GM19455 (cell line): Measurements from ENCODE around the gene ATP5PO.
A peak's percentile ranks its signal among the peaks of the same experiment; 100 is the strongest.
"Not testable (repeated sequence)": the region's sequence is repeated elsewhere in the genome, so short reads cannot be mapped to it uniquely, and the experiment has no call there.

Source experiments
- ATAC-seq: cut with Tn5 transposase; IDR thresholded peaks from one replicate; pipeline ENCODE4 v1.9.1; 2021; ENCODE audit not compliant: unreplicated experiment

ATP5PO gene

DNA sequence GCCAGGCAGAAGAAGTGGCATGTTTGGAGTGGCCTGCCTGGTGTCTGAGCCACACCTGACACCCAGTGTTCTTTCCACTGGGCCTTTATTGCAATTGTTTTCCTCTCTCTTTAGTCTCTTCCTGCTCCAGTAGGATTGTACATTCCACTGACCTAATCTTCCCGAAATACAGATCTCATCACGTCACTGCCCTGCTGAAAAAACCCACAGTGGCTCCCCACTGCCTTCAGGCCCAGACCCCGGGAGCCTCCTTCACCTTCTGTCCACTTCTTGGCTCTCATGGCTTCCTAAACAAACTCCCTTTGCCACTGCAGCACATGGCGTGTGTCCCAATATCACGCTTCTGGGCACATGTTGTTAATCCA lies 25.3 kb upstream of the ATP5PO start:
- ATAC-seq, result no peak

DNA sequence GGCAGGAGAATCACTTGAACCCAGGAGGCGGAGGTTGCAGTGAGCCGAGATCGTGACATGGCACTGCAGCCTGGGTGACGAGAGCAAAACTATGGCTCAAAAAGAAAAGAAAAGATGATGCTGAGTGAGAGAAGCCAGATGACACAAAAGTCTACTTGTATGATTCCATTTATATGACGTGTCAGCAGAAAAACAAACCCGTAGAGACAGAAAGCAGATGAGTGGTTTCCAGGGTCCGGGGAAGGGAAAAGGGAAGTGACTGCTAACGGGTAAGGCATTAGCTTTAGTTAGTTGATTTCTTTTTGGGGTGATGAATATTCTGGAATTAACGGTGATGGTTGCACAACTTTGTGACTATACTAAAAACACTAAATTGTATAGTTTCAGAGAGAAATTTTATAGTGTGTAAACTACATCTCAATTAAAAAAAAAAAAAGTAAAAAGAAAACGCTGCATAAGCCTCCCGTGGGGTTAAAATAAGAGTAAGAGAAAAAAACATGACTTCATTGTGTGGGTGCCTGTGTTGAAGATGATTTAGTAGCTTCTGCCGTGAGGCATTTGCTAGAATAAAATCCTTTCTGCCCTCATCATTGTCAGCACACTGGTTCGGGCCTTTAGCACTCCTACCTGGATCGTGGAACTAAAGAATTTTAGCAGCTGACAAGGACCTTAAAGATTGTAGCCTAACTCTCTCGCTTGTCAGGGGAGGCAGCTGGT lies 24.7 kb upstream of the ATP5PO start:
- ATAC-seq, result no peak

DNA sequence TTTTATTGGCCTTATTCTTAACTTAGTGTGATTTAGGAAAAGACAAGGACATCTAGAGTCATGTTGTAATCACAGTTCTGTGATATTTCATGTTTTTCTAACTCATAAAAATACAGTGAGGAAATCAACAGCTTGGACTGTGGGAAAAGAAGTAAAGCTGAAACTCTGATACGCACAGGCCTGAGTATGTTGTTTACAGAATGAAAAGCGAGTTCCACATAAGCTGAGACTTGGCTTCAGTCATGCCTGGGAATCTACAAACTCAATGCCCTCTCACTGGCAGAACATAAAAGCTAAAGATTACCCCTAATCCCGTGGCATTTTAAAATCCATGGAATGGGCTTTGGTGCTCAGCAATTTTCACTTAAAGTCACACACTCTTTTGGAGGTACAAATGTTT lies 23.6 kb upstream of the ATP5PO start:
- ATAC-seq, result no peak

DNA sequence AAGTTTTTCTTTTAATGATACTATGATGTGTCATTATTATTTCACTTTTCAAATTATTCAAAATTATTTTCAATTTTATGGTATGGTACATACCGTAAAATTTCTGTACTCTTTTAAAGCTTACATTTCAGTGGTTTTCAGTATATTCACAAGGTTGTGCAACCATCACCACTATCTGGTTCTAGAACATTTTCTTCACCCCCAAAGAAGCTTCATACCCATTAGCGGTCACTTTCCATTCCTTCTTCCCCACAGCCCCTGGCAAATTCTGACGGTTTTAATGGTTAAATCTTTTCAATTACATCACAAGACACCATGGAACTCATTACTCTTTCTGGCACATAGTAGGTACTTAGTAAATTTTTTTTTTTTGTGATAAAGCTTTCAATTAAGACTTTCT lies 22.8 kb upstream of the ATP5PO start:
- ATAC-seq, result no peak

DNA sequence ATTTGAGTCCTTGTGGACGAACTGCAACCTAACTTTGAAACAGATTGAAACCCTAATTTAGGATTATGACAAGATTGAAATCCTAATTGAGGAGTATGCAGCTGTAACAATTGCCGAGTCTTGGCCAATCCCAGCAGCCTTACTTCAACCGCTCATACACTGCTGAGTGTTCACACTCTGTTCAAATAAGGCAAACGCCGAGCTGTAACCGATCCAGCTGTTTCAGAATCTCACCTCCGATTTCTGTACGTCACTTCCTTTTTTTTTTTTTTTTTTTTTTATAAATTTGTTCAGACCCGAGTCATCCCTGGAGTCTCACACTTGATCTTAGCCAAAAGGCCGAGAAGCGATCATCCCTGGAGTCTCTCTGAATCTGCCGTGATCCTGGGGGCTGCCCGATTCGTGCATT lies 22.3 kb upstream of the ATP5PO start:
- no peak for ATAC-seq

DNA sequence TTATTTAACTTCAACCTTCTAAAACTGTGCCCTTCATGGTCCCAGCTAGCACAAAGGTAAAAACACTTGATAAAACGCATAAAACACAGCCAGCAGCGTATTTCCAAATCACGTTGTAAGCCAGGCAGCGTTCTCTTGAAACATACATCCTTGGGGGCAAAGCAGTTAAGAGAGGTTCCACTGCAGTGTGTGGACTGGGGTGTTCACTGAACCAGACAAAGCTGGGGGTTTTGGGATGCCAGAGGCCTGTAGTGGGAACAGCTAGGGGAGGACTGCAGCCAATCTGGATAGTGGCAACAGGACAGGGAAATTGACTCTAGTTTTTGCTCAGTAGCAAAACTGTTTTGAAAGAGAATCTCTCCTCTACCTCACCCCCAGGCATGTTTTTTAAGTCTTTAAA lies 21.5 kb upstream of the ATP5PO start:
- no peak for ATAC-seq

DNA sequence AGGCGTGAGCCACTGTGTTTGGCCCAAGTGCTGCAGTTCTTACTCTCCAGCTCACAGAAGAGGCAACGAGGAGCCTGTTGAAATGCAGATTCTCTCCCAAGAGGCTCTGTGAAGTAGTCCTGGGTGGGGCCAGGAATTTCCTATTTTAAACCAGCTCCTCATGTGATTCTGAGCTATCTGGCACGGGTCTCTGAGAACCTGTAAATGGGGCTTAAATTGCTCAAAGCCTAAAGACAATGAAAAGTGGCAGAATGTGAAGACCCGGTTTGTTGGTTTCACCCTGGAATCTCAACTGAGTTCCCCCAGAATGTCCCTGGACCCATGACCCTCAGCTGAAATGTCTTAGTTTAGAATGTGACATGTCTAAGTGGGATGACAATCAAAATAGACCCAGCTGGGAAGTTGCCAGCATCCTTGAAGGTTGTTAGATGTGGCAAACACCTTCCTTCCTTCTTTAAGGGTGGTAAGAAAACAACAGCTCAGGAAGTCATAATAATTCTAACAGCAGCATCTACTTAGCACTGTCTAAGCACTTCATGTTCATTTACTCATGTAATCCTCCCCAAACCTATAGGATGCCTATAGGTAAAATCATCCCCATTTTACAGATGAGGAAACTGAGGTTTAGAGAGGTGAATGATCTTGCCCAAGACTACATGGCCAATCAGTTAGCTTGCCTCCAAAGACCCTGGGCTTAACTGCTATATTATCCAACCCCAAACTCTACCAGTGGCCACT lies 20.9 kb upstream of the ATP5PO start:
- no peak for ATAC-seq

DNA sequence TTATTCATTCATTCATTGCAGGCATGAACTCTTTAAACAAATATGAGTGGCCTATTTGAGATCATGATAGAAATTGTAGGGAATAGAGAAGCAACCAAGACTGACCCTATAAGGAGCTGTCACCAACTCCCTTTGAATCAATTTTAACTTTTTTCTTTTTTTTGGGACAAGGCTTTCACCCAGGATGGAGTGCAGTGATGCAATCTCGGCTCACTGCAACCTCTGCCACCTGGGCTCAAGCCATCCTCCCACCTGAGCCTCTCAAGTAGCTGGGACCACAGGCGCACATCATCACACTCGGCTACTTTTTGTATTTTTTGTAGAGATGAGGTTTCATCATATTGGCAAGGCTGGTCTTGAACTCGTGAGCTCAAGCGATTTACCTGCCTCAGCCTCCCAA lies 17.1 kb upstream of the ATP5PO start:
- no peak for ATAC-seq

DNA sequence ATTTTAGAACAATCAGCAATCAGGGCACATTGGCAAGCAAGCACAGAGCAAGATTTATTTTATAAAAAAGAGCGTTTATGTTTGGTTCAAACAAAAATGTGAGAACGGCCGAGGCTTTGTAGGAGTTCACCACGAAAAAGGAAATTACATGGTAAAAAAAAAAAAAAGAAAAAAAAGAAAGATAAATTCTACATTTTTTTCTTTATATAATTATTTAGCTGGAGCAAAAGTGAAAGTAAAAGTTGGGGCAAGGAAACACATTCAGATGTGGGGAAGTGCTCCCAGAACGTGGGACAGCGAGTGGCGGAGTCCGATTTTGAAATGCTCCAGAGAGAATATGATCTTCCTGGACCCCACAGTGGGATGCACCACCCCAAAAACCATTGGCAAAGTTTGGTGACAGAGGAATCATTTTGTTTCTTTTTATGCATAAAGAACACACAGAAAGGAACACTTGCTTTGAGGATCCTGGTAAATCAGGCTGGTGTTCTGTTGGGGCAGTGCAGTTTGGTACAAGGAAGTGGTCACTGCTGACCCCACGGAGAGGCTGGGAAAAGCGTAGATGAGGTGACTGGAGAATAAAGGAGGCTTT lies 16.3 kb upstream of the ATP5PO start:
- ATAC-seq, result no peak

DNA sequence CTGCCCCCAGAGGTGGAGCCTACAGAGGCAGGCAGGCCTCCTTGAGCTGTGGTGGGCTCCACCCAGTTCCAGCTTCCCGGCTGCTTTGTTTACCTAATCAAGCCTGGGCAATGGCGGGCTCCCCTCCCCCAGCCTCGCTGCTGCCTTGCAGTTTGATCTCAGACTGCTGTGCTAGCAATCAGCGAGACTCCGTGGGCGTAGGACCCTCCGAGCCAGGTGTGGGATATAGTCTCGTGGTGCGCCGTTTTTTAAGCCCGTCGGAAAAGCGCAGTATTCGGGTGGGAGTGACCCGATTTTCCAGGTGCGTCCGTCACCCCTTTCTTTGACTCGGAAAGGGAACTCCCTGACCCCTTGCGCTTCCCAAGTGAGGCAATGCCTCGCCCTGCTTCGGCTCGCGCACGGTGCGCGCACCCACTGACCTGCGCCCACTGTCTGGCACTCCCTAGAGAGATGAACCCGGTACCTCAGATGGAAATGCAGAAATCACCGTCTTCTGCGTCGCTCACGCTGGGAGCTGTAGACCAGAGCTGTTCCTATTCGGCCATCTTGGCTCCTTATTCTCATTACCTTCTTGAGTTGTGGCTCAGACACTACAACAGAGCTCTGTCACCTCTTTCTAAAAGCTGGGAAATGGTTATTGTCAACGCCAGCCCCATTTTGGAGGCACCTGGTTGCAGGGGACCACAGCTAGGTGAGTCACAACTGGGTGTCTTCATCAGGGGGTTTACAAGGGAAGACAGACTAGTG lies 15.6 kb upstream of the ATP5PO start:
- ATAC-seq, result not testable (repeated sequence)

DNA sequence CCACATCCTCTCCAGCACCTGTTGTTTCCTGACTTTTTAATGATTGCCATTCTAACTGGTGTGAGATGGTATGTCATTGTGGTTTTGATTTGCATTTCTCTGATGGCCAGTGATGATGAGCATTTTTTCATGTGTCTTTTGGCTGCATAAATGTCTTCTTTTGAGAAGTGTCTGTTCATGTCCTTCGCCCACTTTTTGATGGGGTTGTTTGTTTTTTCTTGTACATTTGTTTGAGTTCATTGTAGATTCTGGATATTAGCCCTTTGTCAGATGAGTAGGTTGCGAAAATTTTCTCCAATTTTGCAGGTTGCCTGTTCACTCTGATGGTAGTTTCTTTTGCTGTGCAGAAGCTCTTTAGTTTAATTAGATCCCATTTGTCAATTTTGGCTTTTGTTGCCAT lies 10.6 kb upstream of the ATP5PO start:
- not testable (repeated sequence) for ATAC-seq

DNA sequence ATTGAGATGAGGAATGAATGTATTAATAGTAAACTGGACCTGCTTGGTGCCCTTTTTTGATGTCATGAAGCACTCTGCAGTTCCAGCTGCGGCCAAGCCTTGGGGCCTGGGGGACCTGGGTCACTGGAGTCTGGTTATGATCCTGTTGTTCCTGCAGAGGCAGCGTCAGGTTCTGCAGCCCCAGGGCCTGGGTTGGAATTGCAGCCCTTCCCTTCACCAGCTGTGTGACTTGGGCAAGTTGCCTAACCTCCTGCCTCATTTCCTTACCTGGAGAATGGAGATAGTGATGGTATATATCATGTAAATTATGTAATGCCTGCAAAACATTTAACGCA lies 9.1 kb upstream of the ATP5PO start:
- no peak for ATAC-seq

DNA sequence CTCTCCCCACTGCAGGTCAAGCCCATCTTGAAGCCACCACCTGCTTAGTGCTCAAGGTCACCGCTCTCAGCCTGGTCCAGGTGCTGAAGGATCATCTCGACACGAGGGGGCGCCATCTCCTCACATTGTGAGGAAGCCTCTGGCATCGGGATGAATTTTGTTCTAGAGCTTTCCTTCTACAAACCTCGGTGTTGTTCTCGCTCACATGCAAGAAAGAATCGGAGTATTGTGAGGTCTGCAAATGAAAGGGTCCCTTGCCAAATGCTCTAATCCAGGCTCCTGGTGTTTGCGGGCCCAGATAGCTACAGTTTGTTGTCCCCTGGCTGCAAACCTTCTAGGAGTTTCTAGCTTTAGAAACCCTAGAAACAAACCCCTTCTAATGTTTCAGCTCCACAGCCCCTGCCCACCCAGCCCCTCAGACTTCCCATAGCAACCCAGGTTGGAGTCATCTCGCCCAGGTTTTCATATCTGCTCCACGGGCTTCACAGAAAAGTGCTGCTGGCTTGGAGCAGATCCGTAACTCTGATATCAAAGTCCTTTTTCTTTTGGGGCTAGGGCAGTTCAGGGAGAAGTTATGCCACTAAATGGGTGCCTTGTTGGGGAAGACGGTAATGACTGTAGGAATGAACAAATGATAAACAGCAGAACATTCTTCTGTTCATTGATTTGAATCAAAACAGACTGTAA lies 8.6 kb upstream of the ATP5PO start:
- ATAC-seq, result peak; percentile 85

DNA sequence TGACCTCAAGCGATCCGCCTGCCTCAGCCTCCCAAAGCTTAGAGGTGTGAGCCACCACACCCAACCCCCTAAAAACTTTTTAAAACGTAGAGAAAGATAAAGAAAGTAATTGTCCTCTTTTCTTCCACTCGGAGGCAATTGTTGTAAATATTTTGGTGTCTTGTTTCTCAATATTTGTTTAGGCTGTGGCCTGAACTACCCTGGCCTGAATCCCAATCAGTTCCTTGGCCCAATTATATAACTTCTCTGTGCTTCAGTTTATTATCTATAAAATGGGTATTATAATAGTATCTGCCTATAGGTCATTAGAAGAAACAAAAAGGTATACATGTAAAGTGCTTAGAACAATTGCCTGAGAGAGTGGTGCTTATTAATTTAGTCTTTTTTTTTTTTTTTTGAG lies 1.8 kb upstream of the ATP5PO start:
- ATAC-seq, result no peak

DNA sequence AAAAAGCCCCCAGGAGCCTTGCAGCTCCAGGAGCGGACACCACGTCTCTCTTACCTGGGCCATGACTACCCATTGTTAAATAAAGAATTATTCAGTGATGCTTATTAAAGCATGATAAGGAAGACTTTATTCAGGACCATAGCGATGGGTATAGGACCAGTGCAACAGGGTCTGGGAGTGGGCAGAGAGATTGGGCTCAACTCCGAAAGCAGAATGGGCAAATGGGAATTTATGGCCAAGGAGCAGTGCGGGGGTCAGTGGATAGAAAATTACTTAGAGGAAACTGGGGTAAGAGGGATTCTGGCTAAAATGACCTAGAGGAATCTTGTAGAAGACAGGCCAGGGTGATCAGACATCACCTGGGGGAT lies 580 bp upstream of the ATP5PO start:
- ATAC-seq, result no peak

DNA sequence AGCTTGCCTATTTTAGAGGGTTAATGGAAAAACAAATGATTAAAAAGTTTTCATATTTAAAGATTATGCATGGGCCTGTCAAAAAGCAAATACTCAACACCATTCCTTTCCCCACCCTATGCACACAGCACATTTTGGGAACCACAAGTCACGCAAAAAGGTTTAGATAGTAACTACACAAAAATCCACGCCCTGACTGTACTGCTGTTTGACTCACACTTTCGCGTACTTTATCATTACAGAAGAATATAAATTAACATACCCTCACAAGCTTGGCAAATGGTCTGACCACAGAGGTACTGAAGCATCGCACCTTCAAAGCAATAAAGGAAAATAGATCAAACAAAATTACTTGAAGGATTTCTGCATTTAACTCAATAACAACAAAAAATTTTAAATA lies 1.4 kb downstream of the ATP5PO start:
- no peak for ATAC-seq

DNA sequence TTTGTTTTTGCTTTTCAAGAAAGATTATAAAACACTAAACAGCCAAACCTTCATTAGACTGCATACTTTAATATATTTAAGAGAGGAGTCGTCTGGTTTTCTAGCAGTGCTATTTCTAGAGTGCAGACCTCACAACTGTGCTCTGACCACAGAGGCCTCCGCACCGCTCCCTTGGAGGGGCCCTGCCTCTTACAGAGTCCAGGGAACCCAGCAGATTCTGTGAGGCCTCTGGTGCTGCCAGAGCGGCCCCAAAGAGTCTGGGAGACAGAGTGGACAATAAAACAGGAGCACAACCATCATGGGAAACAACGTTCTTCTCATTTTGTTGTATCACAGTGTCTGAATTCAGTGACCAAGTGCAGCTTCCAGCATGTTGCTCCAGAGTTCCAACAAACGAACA lies 5.8 kb downstream of the ATP5PO start:
- ATAC-seq, result no peak

DNA sequence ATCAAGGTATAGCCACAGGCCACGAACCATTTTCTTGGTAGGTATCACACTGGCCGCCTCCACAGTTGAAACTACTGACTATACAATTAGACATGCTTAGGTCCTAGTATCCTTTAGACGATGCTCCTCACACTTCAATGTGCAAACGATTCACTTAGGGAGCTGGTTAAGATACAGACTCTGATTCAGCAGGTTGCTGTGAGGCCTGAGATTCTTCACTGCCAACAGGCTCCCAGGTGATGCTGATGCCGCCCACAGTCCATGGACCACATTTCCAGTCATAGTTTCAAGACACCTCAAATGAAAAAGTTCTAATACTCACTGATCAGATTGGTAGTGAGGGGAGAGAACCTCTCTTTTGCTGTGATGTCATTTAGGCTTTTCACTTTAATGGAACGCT lies 6.8 kb downstream of the ATP5PO start:
- ATAC-seq, result no peak

DNA sequence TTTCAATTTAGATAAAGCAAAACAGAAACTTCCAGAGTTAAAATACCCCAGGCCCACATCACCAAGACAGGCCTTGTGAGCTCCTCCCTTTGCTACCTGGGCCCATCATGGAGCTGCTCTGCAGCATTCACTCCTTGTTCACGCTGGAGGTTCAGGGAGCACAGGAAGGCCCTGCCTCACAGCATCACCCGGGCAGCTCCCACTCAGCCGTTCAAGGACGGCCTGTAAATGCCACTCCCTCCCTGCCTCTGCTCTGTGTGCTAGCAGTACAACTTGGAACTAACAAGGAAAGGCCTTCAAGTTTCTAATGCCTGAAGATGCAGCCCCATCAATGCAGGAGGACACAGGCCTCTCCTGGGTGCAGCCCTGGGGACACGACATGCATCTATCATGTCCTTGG lies 11.6 kb downstream of the ATP5PO start:
- ATAC-seq, result no peak

DNA sequence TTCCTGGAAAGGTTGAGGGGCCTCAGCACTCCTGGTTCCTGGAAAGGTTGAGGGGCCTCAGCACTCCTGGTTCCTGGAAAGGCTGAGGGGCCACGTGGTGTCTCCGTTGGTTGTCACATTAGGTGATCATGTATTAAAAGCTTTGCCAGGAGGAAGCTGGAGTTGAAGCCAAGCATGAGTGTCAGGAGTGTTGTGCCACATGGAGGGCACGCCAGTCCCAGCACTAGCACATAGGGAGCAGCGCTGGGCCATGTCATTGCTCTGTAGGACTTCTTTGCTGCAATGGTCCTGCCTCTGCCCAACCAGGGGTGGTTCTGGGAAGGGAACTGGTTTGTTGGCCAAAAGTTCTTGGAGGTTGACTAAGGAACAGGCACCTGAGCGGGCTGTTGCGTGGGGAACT lies 13.3 kb downstream of the ATP5PO start:
- ATAC-seq, result no peak
